ENCODE data around the gene KCNQ5.

DNA sequence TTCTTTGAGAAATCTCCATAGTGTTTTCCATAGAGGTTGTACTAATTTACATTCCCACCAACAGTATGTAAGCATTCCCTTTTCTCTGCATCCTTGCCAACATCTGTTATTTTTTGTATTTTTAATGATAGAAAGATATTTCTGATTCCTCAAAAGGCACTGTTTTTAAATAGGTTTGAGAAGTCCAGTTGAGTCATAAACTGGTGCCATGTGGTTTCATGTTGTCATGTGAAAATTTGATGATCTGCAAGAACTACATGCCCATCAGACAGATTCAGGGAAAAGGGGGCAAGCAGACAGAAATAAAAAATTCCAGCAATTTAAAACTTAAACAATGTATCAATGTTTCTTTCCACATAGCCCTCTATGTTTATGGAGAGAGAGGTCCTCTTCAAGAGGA, 227.5 kb downstream of the KCNQ5 start:
- no peak for TF ChIP-seq EP300 (IDR thresholded peaks at IDR 0.05; ENCODE audit: borderline replicate concordance in 1 of 2, control insufficient read depth in 1 of 2, low read depth in 2 of 2, low read length in 2 of 2)
- TF ChIP-seq, protein P1, sequence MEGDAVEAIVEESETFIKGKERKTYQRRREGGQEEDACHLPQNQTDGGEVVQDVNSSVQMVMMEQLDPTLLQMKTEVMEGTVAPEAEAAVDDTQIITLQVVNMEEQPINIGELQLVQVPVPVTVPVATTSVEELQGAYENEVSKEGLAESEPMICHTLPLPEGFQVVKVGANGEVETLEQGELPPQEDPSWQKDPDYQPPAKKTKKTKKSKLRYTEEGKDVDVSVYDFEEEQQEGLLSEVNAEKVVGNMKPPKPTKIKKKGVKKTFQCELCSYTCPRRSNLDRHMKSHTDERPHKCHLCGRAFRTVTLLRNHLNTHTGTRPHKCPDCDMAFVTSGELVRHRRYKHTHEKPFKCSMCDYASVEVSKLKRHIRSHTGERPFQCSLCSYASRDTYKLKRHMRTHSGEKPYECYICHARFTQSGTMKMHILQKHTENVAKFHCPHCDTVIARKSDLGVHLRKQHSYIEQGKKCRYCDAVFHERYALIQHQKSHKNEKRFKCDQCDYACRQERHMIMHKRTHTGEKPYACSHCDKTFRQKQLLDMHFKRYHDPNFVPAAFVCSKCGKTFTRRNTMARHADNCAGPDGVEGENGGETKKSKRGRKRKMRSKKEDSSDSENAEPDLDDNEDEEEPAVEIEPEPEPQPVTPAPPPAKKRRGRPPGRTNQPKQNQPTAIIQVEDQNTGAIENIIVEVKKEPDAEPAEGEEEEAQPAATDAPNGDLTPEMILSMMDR (IDR thresholded peaks at IDR 0.05 in 2 of 3, conservative IDR thresholded peaks at IDR 0.05 in 1 of 3; ENCODE audit: control insufficient read depth in 2 of 3, extremely low read depth in 1 of 3, insufficient read depth in 1 of 3, low read depth in 3 of 3, low read length in 3 of 3) = no peak
- no peak for TF ChIP-seq CHD1 (IDR thresholded peaks at IDR 0.05; ENCODE audit: low read depth, low read length)
- no peak for TF ChIP-seq NR2C2 (IDR thresholded peaks at IDR 0.05; ENCODE audit: borderline replicate concordance, control insufficient read depth, insufficient read length, low read depth)
- TF ChIP-seq, protein P2, sequence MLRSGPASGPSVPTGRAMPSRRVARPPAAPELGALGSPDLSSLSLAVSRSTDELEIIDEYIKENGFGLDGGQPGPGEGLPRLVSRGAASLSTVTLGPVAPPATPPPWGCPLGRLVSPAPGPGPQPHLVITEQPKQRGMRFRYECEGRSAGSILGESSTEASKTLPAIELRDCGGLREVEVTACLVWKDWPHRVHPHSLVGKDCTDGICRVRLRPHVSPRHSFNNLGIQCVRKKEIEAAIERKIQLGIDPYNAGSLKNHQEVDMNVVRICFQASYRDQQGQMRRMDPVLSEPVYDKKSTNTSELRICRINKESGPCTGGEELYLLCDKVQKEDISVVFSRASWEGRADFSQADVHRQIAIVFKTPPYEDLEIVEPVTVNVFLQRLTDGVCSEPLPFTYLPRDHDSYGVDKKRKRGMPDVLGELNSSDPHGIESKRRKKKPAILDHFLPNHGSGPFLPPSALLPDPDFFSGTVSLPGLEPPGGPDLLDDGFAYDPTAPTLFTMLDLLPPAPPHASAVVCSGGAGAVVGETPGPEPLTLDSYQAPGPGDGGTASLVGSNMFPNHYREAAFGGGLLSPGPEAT (IDR thresholded peaks at IDR 0.05; ENCODE audit: low read depth) = no peak

Data from GM12878 (cell line).